H9 (cell line): ENCODE results near the gene ITGB8. TPM values are rescaled to one million over a fixed set of nuclear protein-coding genes. Genes with fewer than 3 reads are reported as not detected.

Source experiments
- DNase-seq: peaks from one replicate; pipeline ENCODE4 v3.0.0-alpha.2; 2017
- H2AFZ ChIP-seq: one replicate; pipeline ENCODE4 v1.6.1; 2013; ENCODE audit warnings: mild to moderate bottlenecking, low read length, control low read depth, moderate library complexity
- H2AK5ac ChIP-seq: 2 replicates; pipeline ENCODE4 v1.6.1; 2013; ENCODE audit warnings: low read length, control low read depth, mixed read lengths; ENCODE audit not compliant: insufficient read length
- H2BK120ac ChIP-seq: one replicate; pipeline ENCODE4 v1.6.1; 2013; ENCODE audit warnings: low read depth, mild to moderate bottlenecking, low read length, control low read depth, inconsistent platforms; ENCODE audit not compliant: poor library complexity, severe bottlenecking
- H2BK12ac ChIP-seq: 2 replicates; pipeline ENCODE4 v1.6.1; 2013; ENCODE audit warnings: low read length, control low read depth, mixed read lengths, low read depth; ENCODE audit not compliant: insufficient read length
- H2BK15ac ChIP-seq: 2 replicates; pipeline ENCODE4 v1.6.1; 2013; ENCODE audit warnings: low read depth, low read length, control low read depth
- H2BK20ac ChIP-seq: one replicate; pipeline ENCODE4 v1.6.1; 2013; ENCODE audit warnings: low read depth, mild to moderate bottlenecking, low read length, control low read depth, inconsistent platforms; ENCODE audit not compliant: poor library complexity, severe bottlenecking
- H2BK5ac ChIP-seq: 2 replicates; pipeline ENCODE4 v1.6.1; 2013; ENCODE audit warnings: low read length, control low read depth, mixed read lengths; ENCODE audit not compliant: insufficient read length
- H3K14ac ChIP-seq: 2 replicates; pipeline ENCODE4 v1.6.1; 2013; ENCODE audit warnings: low read length, control low read depth; ENCODE audit not compliant: insufficient read depth
- H3K18ac ChIP-seq: 2 replicates; pipeline ENCODE4 v1.6.1; 2013; ENCODE audit warnings: low read depth, mild to moderate bottlenecking, mixed read lengths, low read length, control low read depth; ENCODE audit not compliant: insufficient read length
- H3K23ac ChIP-seq: 2 replicates; pipeline ENCODE4 v1.6.1; 2013; ENCODE audit warnings: low read length, control low read depth, mixed read lengths, low read depth; ENCODE audit not compliant: insufficient read length
- H3K23me2 ChIP-seq: 2 replicates; pipeline ENCODE4 v1.6.1; 2013; ENCODE audit warnings: low read depth, mild to moderate bottlenecking, mixed read lengths, low read length, control low read depth; ENCODE audit not compliant: insufficient read length, poor library complexity, severe bottlenecking
- H3K27ac ChIP-seq: 2 replicates; pipeline ENCODE4 v1.5.1; 2013; ENCODE audit warnings: low read length, control low read depth, mixed read lengths, low read depth; ENCODE audit not compliant: insufficient read length
- H3K27me3 ChIP-seq: 2 replicates; pipeline ENCODE4 v1.6.1; 2013; ENCODE audit warnings: low read length, control low read depth, inconsistent platforms; ENCODE audit not compliant: insufficient read depth
- H3K4ac ChIP-seq: 2 replicates; pipeline ENCODE4 v1.6.1; 2013; ENCODE audit warnings: low read depth, mild to moderate bottlenecking, control low read depth, inconsistent platforms, low read length, moderate library complexity
- H3K4me1 ChIP-seq: 2 replicates; pipeline ENCODE4 v1.6.1; 2013; ENCODE audit warnings: low read length, control low read depth, inconsistent platforms; ENCODE audit not compliant: insufficient read depth
- H3K4me2 ChIP-seq: 2 replicates; pipeline ENCODE4 v1.6.1; 2013; ENCODE audit warnings: low read length, control low read depth, mixed read lengths; ENCODE audit not compliant: insufficient read length, insufficient read depth
- H3K56ac ChIP-seq: 2 replicates; pipeline ENCODE4 v1.6.1; 2013; ENCODE audit warnings: low read depth, mild to moderate bottlenecking, mixed read lengths, low read length, control low read depth; ENCODE audit not compliant: insufficient read length
- H3K79me1 ChIP-seq: 2 replicates; pipeline ENCODE4 v1.6.1; 2013; ENCODE audit warnings: low read depth, mild to moderate bottlenecking, moderate library complexity, low read length, control low read depth, inconsistent platforms; ENCODE audit not compliant: insufficient read depth, poor library complexity, severe bottlenecking
- H3K79me2 ChIP-seq: 2 replicates; pipeline ENCODE4 v1.6.1; 2013; ENCODE audit warnings: low read length, control low read depth, inconsistent platforms; ENCODE audit not compliant: insufficient read depth
- H3K9ac ChIP-seq: 2 replicates; pipeline ENCODE4 v1.6.1; 2013; ENCODE audit warnings: low read length, control low read depth, mixed read lengths; ENCODE audit not compliant: insufficient read length; ENCODE audit errors: extremely low read depth
- H3K9me3 ChIP-seq: one replicate; pipeline ENCODE4 v1.6.1; 2013; ENCODE audit warnings: low read depth, low read length, inconsistent platforms; ENCODE audit not compliant: control insufficient read depth
- H3T11ph ChIP-seq: one replicate; pipeline ENCODE4 v1.6.1; 2013; ENCODE audit warnings: mild to moderate bottlenecking, low read length, control low read depth, inconsistent platforms
- H4K20me1 ChIP-seq: one replicate; pipeline ENCODE4 v1.6.1; 2013; ENCODE audit not compliant: control insufficient read depth, insufficient read length, insufficient read depth
- H4K5ac ChIP-seq: 2 replicates; pipeline ENCODE4 v1.6.1; 2013; ENCODE audit warnings: low read depth, mild to moderate bottlenecking, mixed read lengths, low read length, control low read depth; ENCODE audit not compliant: insufficient read length
- H4K8ac ChIP-seq: replicated peaks from 2 replicates; pipeline ENCODE4 v1.6.1; 2013; ENCODE audit warnings: low read length, control low read depth, mixed read lengths, low read depth; ENCODE audit not compliant: insufficient read length
- H4K91ac ChIP-seq: 2 replicates; pipeline ENCODE4 v1.6.1; 2013; ENCODE audit warnings: low read depth, mild to moderate bottlenecking, moderate library complexity, mixed read lengths, low read length, control low read depth; ENCODE audit not compliant: insufficient read length
- H3K27ac Mint-ChIP-seq, 3 experiments: 2 replicates in 2 of 3; 3 replicates in 1 of 3; pipeline ENCODE4 v1.8.0; 2020 to 2021; ENCODE audit warnings: mixed read lengths in 3 of 3, mild to moderate bottlenecking in 1 of 3, moderate library complexity in 1 of 3
- H3K27me3 Mint-ChIP-seq: 2 replicates; pipeline ENCODE4 v1.8.0; 2021; ENCODE audit warnings: low read depth, mild to moderate bottlenecking, moderate library complexity, mixed read lengths
- H3K36me3 Mint-ChIP-seq, 3 experiments: 2 replicates in 2 of 3; 3 replicates in 1 of 3; pipeline ENCODE4 v1.8.0; 2020 to 2021; ENCODE audit warnings: low read depth in 3 of 3, mixed read lengths in 3 of 3; ENCODE audit not compliant: insufficient read depth in 1 of 3
- H3K4me1 Mint-ChIP-seq, 2 experiments: 2 replicates each; pipeline ENCODE4 v1.8.0; 2020; ENCODE audit warnings: mixed read lengths in 2 of 2
- H3K4me3 Mint-ChIP-seq, 2 experiments: 2 replicates in 1 of 2; 3 replicates in 1 of 2; pipeline ENCODE4 v1.8.0; 2020 to 2021; ENCODE audit warnings: mild to moderate bottlenecking in 2 of 2, mixed read lengths in 2 of 2, moderate library complexity in 1 of 2
- H3K9me3 Mint-ChIP-seq, 2 experiments: 2 replicates in 1 of 2; 3 replicates in 1 of 2; pipeline ENCODE4 v1.8.0; 2020; ENCODE audit warnings: mild to moderate bottlenecking in 2 of 2, mixed read lengths in 2 of 2, moderate library complexity in 1 of 2
- WGBS: extraction: QIAGEN DNeasy Blood & Tissue Kit; methylation state at CpG from one replicate; pipeline ENCODE4 v1.1.7; 2013; ENCODE audit warnings: missing lambda C conversion rate, low lambda C conversion rate, mixed read lengths; ENCODE audit not compliant: insufficient read length; ENCODE audit errors: extremely low coverage; 5-methylcytosine and 5-hydroxymethylcytosine counted together
- total RNA-seq: library from RNA; stranded (reverse); gene quantifications from 2 replicates; pipeline ENCODE4 v1.2.1, GENCODE V29; 2021
- TF ChIP-seq, protein P1 (sequence below): fragments of 200-600 bp; sonication (generic); conservative IDR thresholded peaks from 3 replicates; pipeline ENCODE4 v1.8.0; 2021; ENCODE audit warnings: antibody characterized with exemption, mild to moderate bottlenecking

ITGB8 gene
- total RNA-seq, 1 experiment from 2014 or later: 7.6 TPM

DNA sequence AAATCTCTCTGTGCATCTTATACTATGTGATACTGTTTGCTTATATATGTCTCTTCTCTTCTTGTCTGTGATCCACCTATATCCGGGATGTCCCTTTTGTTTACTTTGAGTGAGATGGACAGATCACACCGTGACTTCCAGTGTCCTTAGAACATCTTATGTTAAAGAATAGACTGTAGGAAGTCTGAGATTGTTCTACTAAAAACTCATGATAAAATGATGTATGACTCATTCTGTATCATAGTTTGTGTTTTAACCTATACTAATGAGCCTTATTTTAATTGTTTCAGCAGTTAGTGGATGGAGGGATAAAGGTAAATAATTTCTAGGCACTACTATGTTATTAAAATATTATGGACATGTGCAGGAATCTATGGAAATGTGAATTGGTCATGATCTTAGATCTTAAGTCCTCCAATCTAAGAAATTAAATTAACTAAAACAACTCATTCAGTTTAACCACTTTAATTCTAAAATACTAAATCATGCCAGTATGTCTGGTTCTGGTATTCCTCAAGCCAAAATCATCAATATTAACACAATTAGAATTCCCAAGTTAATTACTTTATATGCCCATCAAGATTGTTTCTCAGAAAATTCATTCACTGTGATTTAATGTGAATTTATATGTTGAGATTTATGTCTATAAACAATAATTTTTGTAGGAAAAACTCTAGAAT lies 32.0 kb downstream of the ITGB8 start:
- H3K27me3 Mint-ChIP-seq: no peaks in the 10 kb centered on the region
- no peaks in the 10 kb centered on the region for H3K23me2 ChIP-seq
- no peak overlapping the region for H3K4ac ChIP-seq
- H4K20me1 ChIP-seq: no peaks in the 10 kb centered on the region
- H3K23ac ChIP-seq: no peak overlapping the region
- no peak overlapping the region for H3K9ac ChIP-seq
- no peak overlapping the region for H3K4me2 ChIP-seq
- no peak overlapping the region for H2AK5ac ChIP-seq
- WGBS: no CpG with 5 or more reads among the region's 2 CpGs
- H3K27ac Mint-ChIP-seq: no peak overlapping the region
- no peak overlapping the region for H3K56ac ChIP-seq
- H3K79me1 ChIP-seq: no peaks in the 10 kb centered on the region
- H3K36me3 Mint-ChIP-seq: no peaks in the 10 kb centered on the region
- no peak overlapping the region for H3K14ac ChIP-seq
- H4K8ac ChIP-seq: no peak overlapping the region
- H2AFZ ChIP-seq: no peak overlapping the region
- H3K4me3 Mint-ChIP-seq: no peak overlapping the region
- no peak overlapping the region for H3T11ph ChIP-seq
- no peaks in the 10 kb centered on the region for H3K9me3 ChIP-seq
- no peak overlapping the region for H2BK12ac ChIP-seq
- no peak overlapping the region for H2BK15ac ChIP-seq
- H3K27ac ChIP-seq: no peak overlapping the region
- H3K27me3 ChIP-seq: no peaks in the 10 kb centered on the region
- no peak overlapping the region for H2BK5ac ChIP-seq
- no peak overlapping the region for H4K5ac ChIP-seq
- H2BK120ac ChIP-seq: no peak overlapping the region
- peaks cover 4 to 5% of the 10 kb centered on the region in 2 experiments; a peak in 3 of 4 replicates for H3K4me1 Mint-ChIP-seq
- H4K91ac ChIP-seq: no peak overlapping the region
- no peaks in the 10 kb centered on the region for H3K79me2 ChIP-seq
- H3K9me3 Mint-ChIP-seq: no peaks in the 10 kb centered on the region
- TF ChIP-seq, protein P1, sequence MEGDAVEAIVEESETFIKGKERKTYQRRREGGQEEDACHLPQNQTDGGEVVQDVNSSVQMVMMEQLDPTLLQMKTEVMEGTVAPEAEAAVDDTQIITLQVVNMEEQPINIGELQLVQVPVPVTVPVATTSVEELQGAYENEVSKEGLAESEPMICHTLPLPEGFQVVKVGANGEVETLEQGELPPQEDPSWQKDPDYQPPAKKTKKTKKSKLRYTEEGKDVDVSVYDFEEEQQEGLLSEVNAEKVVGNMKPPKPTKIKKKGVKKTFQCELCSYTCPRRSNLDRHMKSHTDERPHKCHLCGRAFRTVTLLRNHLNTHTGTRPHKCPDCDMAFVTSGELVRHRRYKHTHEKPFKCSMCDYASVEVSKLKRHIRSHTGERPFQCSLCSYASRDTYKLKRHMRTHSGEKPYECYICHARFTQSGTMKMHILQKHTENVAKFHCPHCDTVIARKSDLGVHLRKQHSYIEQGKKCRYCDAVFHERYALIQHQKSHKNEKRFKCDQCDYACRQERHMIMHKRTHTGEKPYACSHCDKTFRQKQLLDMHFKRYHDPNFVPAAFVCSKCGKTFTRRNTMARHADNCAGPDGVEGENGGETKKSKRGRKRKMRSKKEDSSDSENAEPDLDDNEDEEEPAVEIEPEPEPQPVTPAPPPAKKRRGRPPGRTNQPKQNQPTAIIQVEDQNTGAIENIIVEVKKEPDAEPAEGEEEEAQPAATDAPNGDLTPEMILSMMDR: no peak
- no peak overlapping the region for H2BK20ac ChIP-seq
- H3K18ac ChIP-seq: no peak overlapping the region
- H3K4me1 ChIP-seq: no peaks in the 10 kb centered on the region
- no peak for DNase-seq
